Endodermal cell (in vitro differentiated cells): ENCODE data around the gene ZMAT5. TPM values are rescaled to one million over a fixed set of nuclear protein-coding genes. Genes with fewer than 3 reads are reported as not detected.

ENCODE experiments used
- DNase-seq: peaks from one replicate; pipeline ENCODE4 v3.0.0-alpha.2; 2017
- H3K27ac ChIP-seq: 2 replicates; pipeline ENCODE4 v1.5.1; 2013; ENCODE audit warnings: mild to moderate bottlenecking, low read depth, low read length, moderate library complexity
- H3K27me3 ChIP-seq: 2 replicates; pipeline ENCODE4 v1.6.1; 2013; ENCODE audit warnings: mild to moderate bottlenecking, low read length, moderate library complexity; ENCODE audit not compliant: insufficient read depth, control insufficient read depth, poor library complexity, severe bottlenecking
- H3K36me3 ChIP-seq: 2 replicates; pipeline ENCODE4 v1.7.0; 2013; ENCODE audit warnings: mild to moderate bottlenecking, low read length, moderate library complexity; ENCODE audit not compliant: control insufficient read depth, insufficient read depth
- H3K4me1 ChIP-seq: one replicate; pipeline ENCODE4 v1.7.0; 2013; ENCODE audit warnings: low read length; ENCODE audit not compliant: control insufficient read depth, insufficient read depth
- H3K4me3 ChIP-seq: 2 replicates; pipeline ENCODE4 v1.5.1; 2013; ENCODE audit warnings: mild to moderate bottlenecking, low read length, moderate library complexity
- H3K9ac ChIP-seq: 2 replicates; pipeline ENCODE4 v1.6.1; 2013; ENCODE audit warnings: mild to moderate bottlenecking, low read length, moderate library complexity; ENCODE audit not compliant: poor library complexity, severe bottlenecking; ENCODE audit errors: extremely low read depth
- H3K9me3 ChIP-seq: 2 replicates; pipeline ENCODE4 v1.6.1; 2013; ENCODE audit warnings: mild to moderate bottlenecking, low read length, moderate library complexity; ENCODE audit not compliant: control insufficient read depth
- H3K27ac Mint-ChIP-seq: 2 replicates; pipeline ENCODE4 v1.8.0; 2020; ENCODE audit warnings: mixed read lengths
- H3K27me3 Mint-ChIP-seq: 2 replicates; pipeline ENCODE4 v1.8.0; 2021; ENCODE audit warnings: mild to moderate bottlenecking, mixed read lengths; ENCODE audit not compliant: insufficient read depth
- H3K36me3 Mint-ChIP-seq: 2 replicates; pipeline ENCODE4 v1.8.0; 2020; ENCODE audit warnings: low read depth, mixed read lengths
- H3K4me1 Mint-ChIP-seq: 2 replicates; pipeline ENCODE4 v1.8.0; 2020; ENCODE audit warnings: mixed read lengths
- H3K4me3 Mint-ChIP-seq: 2 replicates; pipeline ENCODE4 v1.8.0; 2020; ENCODE audit warnings: mild to moderate bottlenecking, moderate library complexity, mixed read lengths
- H3K9me3 Mint-ChIP-seq: 2 replicates; pipeline ENCODE4 v1.8.0; 2020; ENCODE audit warnings: mild to moderate bottlenecking, mixed read lengths
- CTCF ChIP-seq: fragments of 200-600 bp; sonication (generic); conservative IDR thresholded peaks from 2 replicates; pipeline ENCODE4 v1.5.0; 2021; ENCODE audit warnings: antibody characterized with exemption, mild to moderate bottlenecking
- WGBS, 2 experiments: methylation state at CpG; one replicate each; pipeline versions ENCODE4 v1.1.5 to v1.1.7; 2013; ENCODE audit warnings: missing lambda C conversion rate in 2 of 2, mixed read lengths in 1 of 2; ENCODE audit not compliant: insufficient coverage in 1 of 2, insufficient read length in 1 of 2; 5-methylcytosine and 5-hydroxymethylcytosine counted together
- total RNA-seq, 2 donors: library from RNA; stranded (reverse); fragmentation: NEBNext Ultra II Directional in 1 of 2; extraction: Animal tissue kit (Norgen Biotek cat#: 25700) in 1 of 2; gene quantifications; 2 replicates in 1 of 2; 3 replicates in 1 of 2; pipeline ENCODE4 v1.2.1, GENCODE V29; 2021

ZMAT5 gene
- total RNA-seq, 2 donors from 2014 or later: 15.5 to 22.5 TPM

GRCh38 chr22:29693161-29693560 is 73.6 kb downstream of the ZMAT5 start:
- Mint-ChIP-seq H3K4me3 (no peak overlapping the region), H3K4me1 (peaks cover 31% of the 10 kb centered on the region), H3K27me3 (no peaks in the 10 kb centered on the region), H3K9me3 (no peaks in the 10 kb centered on the region), H3K36me3 (peaks cover 17% of the 10 kb centered on the region), H3K27ac (no peak overlapping the region)
- no peak for TF ChIP-seq CTCF
- WGBS, 2 experiments: 92 to 98% methylated on average over 4 to 8 of the region's 8 CpGs
- Histone ChIP-seq H3K4me3 (no peak overlapping the region), H3K9me3 (no peaks in the 10 kb centered on the region), H3K4me1 (peaks cover 18% of the 10 kb centered on the region), H3K36me3 (peaks cover 18% of the 10 kb centered on the region), H3K27me3 (no peaks in the 10 kb centered on the region), H3K9ac (no peak overlapping the region), H3K27ac (no peak overlapping the region)
- no peak for DNase-seq

- Mint-ChIP-seq H3K27me3 (no peaks in the 10 kb centered on the region), H3K4me1 (peaks cover 33% of the 10 kb centered on the region), H3K4me3 (no peak overlapping the region), H3K36me3 (peaks cover 17% of the 10 kb centered on the region), H3K9me3 (no peaks in the 10 kb centered on the region), H3K27ac (no peak overlapping the region)
- 80 to 95% methylated on average over 3 to 4 of the region's 4 CpGs for WGBS, 2 experiments
- H3K27me3 ChIP-seq: no peaks in the 10 kb centered on the region
- no peak for TF ChIP-seq CTCF
- H3K4me3 ChIP-seq: no peak overlapping the region
- peaks cover 20% of the 10 kb centered on the region for H3K36me3 ChIP-seq
- peaks cover 18% of the 10 kb centered on the region for H3K4me1 ChIP-seq
- no peak overlapping the region for H3K9ac ChIP-seq
- no peak for DNase-seq
- H3K27ac ChIP-seq: no peak overlapping the region
- no peaks in the 10 kb centered on the region for H3K9me3 ChIP-seq
Measured at GRCh38 chr22:29692327-29692640, 74.5 kb downstream of the ZMAT5 start.

- Mint-ChIP-seq H3K27ac (no peak overlapping the region), H3K27me3 (no peaks in the 10 kb centered on the region), H3K4me3 (no peak overlapping the region), H3K9me3 (no peaks in the 10 kb centered on the region), H3K4me1 (peaks cover 33% of the 10 kb centered on the region), H3K36me3 (peaks cover 17% of the 10 kb centered on the region)
- Histone ChIP-seq H3K27ac (no peak overlapping the region), H3K36me3 (peaks cover 25% of the 10 kb centered on the region), H3K9me3 (no peaks in the 10 kb centered on the region), H3K27me3 (no peaks in the 10 kb centered on the region), H3K4me1 (peaks cover 18% of the 10 kb centered on the region), H3K4me3 (no peak overlapping the region), H3K9ac (no peak overlapping the region)
- peak; percentile 70 for DNase-seq
- TF ChIP-seq CTCF: no peak
- 70 to 72% methylated on average over 8 to 13 of the region's 13 CpGs for WGBS, 2 experiments
Measured at GRCh38 chr22:29691636-29692326, 75.0 kb downstream of the ZMAT5 start.
